Neural progenitor cell (in vitro differentiated cells): ENCODE measurements around the gene PRKAG1. TPM values are rescaled to one million over a fixed set of nuclear protein-coding genes. Genes with fewer than 3 reads are reported as not detected.

Experiments
- DNase-seq: peaks from one replicate; pipeline ENCODE4 v3.0.0-alpha.2; 2016; ENCODE audit warnings: low spot score
- H2AFZ ChIP-seq: fragments of 200-600 bp; sonication (generic); replicated peaks from 2 replicates; pipeline ENCODE4 v1.6.1; 2016; ENCODE audit warnings: antibody characterized with exemption
- H3F3A ChIP-seq: fragments of 200-600 bp; sonication (generic); 2 replicates; pipeline ENCODE4 v1.6.1; 2016; ENCODE audit warnings: antibody characterized with exemption, low read depth
- H3K27ac ChIP-seq: fragments of 200-600 bp; sonication (generic); 2 replicates; pipeline ENCODE4 v1.5.1; 2016; ENCODE audit warnings: mild to moderate bottlenecking
- H3K27me3 ChIP-seq: fragments of 200-600 bp; sonication (generic); 2 replicates; pipeline ENCODE4 v1.6.1; 2016; ENCODE audit warnings: mild to moderate bottlenecking, moderate library complexity
- H3K36me3 ChIP-seq: fragments of 200-600 bp; sonication (generic); 2 replicates; pipeline ENCODE4 v1.5.1; 2016
- H3K4me1 ChIP-seq: fragments of 200-600 bp; sonication (generic); 2 replicates; pipeline ENCODE4 v1.6.1; 2016; ENCODE audit warnings: mixed run types
- H3K4me2 ChIP-seq: fragments of 200-600 bp; sonication (generic); 2 replicates; pipeline ENCODE4 v1.6.1; 2016
- H3K4me3 ChIP-seq: fragments of 200-600 bp; sonication (generic); 2 replicates; pipeline ENCODE4 v1.5.1; 2016
- H3K79me2 ChIP-seq: fragments of 200-600 bp; sonication (generic); 2 replicates; pipeline ENCODE4 v1.6.1; 2016; ENCODE audit warnings: low read depth
- H3K9ac ChIP-seq: fragments of 200-600 bp; sonication (generic); 2 replicates; pipeline ENCODE4 v1.6.1; 2016
- H3K9me3 ChIP-seq: fragments of 200-600 bp; sonication (generic); 2 replicates; pipeline ENCODE4 v1.5.1; 2016; ENCODE audit warnings: low read depth
- H4K20me1 ChIP-seq: fragments of 200-600 bp; sonication (generic); 2 replicates; pipeline ENCODE4 v1.6.1; 2016; ENCODE audit warnings: low read depth
- H3K27ac Mint-ChIP-seq: 3 replicates; pipeline ENCODE4 v1.8.0; 2021; ENCODE audit warnings: mixed read lengths
- H3K27me3 Mint-ChIP-seq: 2 replicates; pipeline ENCODE4 v1.8.0; 2022; ENCODE audit warnings: low read depth, mild to moderate bottlenecking, inconsistent platforms, moderate library complexity, mixed read lengths; ENCODE audit not compliant: insufficient read depth
- H3K36me3 Mint-ChIP-seq: 3 replicates; pipeline ENCODE4 v1.8.0; 2021; ENCODE audit warnings: mixed read lengths
- H3K4me1 Mint-ChIP-seq: 3 replicates; pipeline ENCODE4 v1.8.0; 2021; ENCODE audit warnings: mixed read lengths
- H3K4me3 Mint-ChIP-seq: 3 replicates; pipeline ENCODE4 v1.8.0; 2021; ENCODE audit warnings: mild to moderate bottlenecking, moderate library complexity, mixed read lengths
- H3K9me3 Mint-ChIP-seq: 3 replicates; pipeline ENCODE4 v1.8.0; 2020; ENCODE audit warnings: mixed read lengths
- EZH2 ChIP-seq: fragments of 200-600 bp; sonication (generic); IDR thresholded peaks from 2 replicates; pipeline ENCODE4 v1.6.1; 2017; ENCODE audit warnings: antibody characterized with exemption, mild to moderate bottlenecking, moderate library complexity
- EZH2phosphoT487 ChIP-seq: fragments of 200-600 bp; sonication (generic); IDR thresholded peaks from 2 replicates; pipeline ENCODE4 v1.6.1; 2017; ENCODE audit warnings: antibody characterized with exemption
- total RNA-seq: library from RNA; depleted of rRNA; stranded (reverse); fragments of >200 nt; gene quantifications from 2 replicates; pipeline ENCODE4 v1.2.3, GENCODE V29; 2015; ENCODE audit warnings: low replicate concordance
- TF ChIP-seq, protein P1 (sequence below): fragments of 200-600 bp; sonication (generic); IDR thresholded peaks from 2 replicates; pipeline ENCODE4 v1.5.1; 2017; ENCODE audit warnings: antibody characterized with exemption, mild to moderate bottlenecking

PRKAG1 gene
- total RNA-seq, 1 donor from 2014 or later, result 41.8 TPM

DNA sequence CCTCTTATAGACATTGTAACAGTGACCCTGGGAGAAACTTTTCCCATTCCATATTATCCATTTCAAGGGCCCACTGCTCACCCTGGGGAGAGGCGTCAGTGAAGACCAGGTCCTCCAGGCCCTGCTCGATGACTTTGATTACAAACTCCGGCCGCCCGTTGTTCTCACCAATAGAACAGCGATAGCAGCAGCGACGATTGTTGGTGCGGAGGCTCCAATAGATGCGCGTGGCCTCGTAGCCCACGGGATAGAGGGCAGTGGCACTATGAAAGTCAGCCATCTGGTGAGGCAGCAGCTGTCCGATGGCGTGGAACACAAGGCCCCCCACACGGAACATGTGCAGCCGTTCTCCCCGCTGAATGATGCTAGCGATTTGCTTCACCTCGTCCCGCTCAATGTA lies 7.5 kb upstream of the PRKAG1 start:
- no peak overlapping the region for H3K27ac ChIP-seq
- no peaks in the 10 kb centered on the region for H3K9me3 ChIP-seq
- H2AFZ ChIP-seq, result no peak overlapping the region
- H3F3A ChIP-seq, result no peaks in the 10 kb centered on the region
- Mint-ChIP-seq H3K4me3 (no peak overlapping the region), H3K9me3 (no peaks in the 10 kb centered on the region), H3K27me3 (peaks cover 3% of the 10 kb centered on the region), H3K4me1 (no peaks in the 10 kb centered on the region), H3K36me3 (peaks cover 50% of the 10 kb centered on the region), H3K27ac (no peak overlapping the region)
- H3K79me2 ChIP-seq, result no peaks in the 10 kb centered on the region
- H3K36me3 ChIP-seq, result peaks cover 2% of the 10 kb centered on the region
- no peaks in the 10 kb centered on the region for H3K4me1 ChIP-seq
- no peak overlapping the region for H3K4me2 ChIP-seq
- peaks cover 4% of the 10 kb centered on the region for H4K20me1 ChIP-seq
- no peak overlapping the region for H3K4me3 ChIP-seq
- no peaks in the 10 kb centered on the region for H3K27me3 ChIP-seq
- TF ChIP-seq EZH2 (no peak), EZH2phosphoT487 (no peak)
- TF ChIP-seq, protein P1, sequence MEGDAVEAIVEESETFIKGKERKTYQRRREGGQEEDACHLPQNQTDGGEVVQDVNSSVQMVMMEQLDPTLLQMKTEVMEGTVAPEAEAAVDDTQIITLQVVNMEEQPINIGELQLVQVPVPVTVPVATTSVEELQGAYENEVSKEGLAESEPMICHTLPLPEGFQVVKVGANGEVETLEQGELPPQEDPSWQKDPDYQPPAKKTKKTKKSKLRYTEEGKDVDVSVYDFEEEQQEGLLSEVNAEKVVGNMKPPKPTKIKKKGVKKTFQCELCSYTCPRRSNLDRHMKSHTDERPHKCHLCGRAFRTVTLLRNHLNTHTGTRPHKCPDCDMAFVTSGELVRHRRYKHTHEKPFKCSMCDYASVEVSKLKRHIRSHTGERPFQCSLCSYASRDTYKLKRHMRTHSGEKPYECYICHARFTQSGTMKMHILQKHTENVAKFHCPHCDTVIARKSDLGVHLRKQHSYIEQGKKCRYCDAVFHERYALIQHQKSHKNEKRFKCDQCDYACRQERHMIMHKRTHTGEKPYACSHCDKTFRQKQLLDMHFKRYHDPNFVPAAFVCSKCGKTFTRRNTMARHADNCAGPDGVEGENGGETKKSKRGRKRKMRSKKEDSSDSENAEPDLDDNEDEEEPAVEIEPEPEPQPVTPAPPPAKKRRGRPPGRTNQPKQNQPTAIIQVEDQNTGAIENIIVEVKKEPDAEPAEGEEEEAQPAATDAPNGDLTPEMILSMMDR, result no peak
- no peak for DNase-seq
- H3K9ac ChIP-seq, result no peak overlapping the region

DNA sequence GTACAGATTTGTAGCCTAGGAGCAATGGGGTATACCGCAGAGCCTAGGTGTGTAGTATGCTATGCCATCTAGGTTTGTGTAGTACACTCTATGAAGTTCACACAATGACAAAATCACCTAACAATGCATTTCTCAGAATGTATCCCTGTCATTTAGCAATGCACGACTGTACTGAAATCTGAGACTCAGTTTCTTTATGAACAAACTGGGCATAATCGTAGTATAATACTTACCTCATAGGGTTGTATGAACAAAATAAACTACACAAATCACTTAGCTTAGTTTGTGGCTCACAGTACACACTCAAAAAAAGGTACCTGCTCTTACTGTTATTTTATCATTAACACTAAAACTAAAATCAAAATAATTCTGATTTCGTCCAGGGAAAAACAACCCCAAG lies 6.9 kb upstream of the PRKAG1 start:
- Mint-ChIP-seq H3K27ac (no peak overlapping the region), H3K4me1 (no peaks in the 10 kb centered on the region), H3K36me3 (peaks cover 48% of the 10 kb centered on the region), H3K27me3 (peaks cover 2% of the 10 kb centered on the region), H3K4me3 (no peak overlapping the region), H3K9me3 (no peaks in the 10 kb centered on the region)
- Histone ChIP-seq H2AFZ (no peak overlapping the region), H3K36me3 (peaks cover 2% of the 10 kb centered on the region), H4K20me1 (peaks cover 4% of the 10 kb centered on the region), H3K4me2 (no peak overlapping the region), H3K79me2 (no peaks in the 10 kb centered on the region), H3K27me3 (no peaks in the 10 kb centered on the region), H3K27ac (no peak overlapping the region), H3K9ac (no peak overlapping the region), H3K4me1 (no peaks in the 10 kb centered on the region), H3K4me3 (no peak overlapping the region), H3F3A (no peaks in the 10 kb centered on the region), H3K9me3 (no peaks in the 10 kb centered on the region)
- TF ChIP-seq, protein P1, result no peak
- TF ChIP-seq EZH2 (no peak), EZH2phosphoT487 (no peak)
- DNase-seq, result no peak

DNA sequence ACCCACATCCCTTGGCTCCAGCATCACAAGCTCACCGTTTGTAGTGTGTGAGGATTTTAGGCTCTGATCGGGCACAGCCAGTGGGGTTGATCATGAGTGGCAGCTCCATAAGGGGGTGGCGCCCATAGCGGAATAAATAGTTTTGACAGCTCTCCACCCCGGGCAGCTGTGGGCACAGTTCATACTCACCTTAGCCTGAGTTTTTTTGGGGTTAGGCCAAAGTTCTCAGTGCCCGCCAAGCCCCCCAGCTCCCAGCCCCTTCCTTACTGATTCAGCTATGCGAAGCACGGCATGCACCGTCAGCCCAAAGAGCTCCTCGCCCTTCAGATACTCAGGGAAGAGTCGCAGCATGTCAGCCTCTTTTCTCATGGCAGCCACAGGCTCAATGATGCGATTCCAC lies 6.0 kb upstream of the PRKAG1 start:
- Histone ChIP-seq H3K27me3 (no peaks in the 10 kb centered on the region), H4K20me1 (no peaks in the 10 kb centered on the region), H3K9ac (no peak overlapping the region), H3K9me3 (no peaks in the 10 kb centered on the region), H3K36me3 (peaks cover 2% of the 10 kb centered on the region), H3K4me2 (no peak overlapping the region), H3K4me3 (no peak overlapping the region), H3K4me1 (no peaks in the 10 kb centered on the region), H3K27ac (no peak overlapping the region), H3K79me2 (no peaks in the 10 kb centered on the region), H2AFZ (no peak overlapping the region), H3F3A (peaks cover 8% of the 10 kb centered on the region)
- peaks cover 45% of the 10 kb centered on the region for H3K36me3 Mint-ChIP-seq
- H3K4me3 Mint-ChIP-seq, result no peak overlapping the region
- no peak overlapping the region for H3K27ac Mint-ChIP-seq
- no peak for DNase-seq
- TF ChIP-seq EZH2 (no peak), EZH2phosphoT487 (no peak)
- TF ChIP-seq, protein P1, result no peak
- H3K9me3 Mint-ChIP-seq, result no peaks in the 10 kb centered on the region
- peaks cover 2% of the 10 kb centered on the region for H3K27me3 Mint-ChIP-seq
- peaks cover 4% of the 10 kb centered on the region for H3K4me1 Mint-ChIP-seq
